K562 (cell line): ENCODE measurements around the gene COL23A1.

Experiments used
- JUND ChIP-seq, 2 experiments: IDR thresholded peaks; 2 replicates in 1 of 2; 3 replicates in 1 of 2; pipeline ENCODE4 v1.6.1; 2011; ENCODE audit warnings: borderline replicate concordance in 2 of 2, low read depth in 2 of 2, low read length in 2 of 2, improper control_type of control experiment in 1 of 2, missing biosample characterization in 1 of 2, missing genetic modification characterization in 1 of 2, missing genetic modification reagents in 1 of 2
- PHF8 ChIP-seq: fragments of 200-600 bp; sonication (generic); IDR thresholded peaks from 2 replicates; pipeline ENCODE4 v1.6.1; 2012; ENCODE audit warnings: mixed run types, mild to moderate bottlenecking, inconsistent platforms, low read length, moderate library complexity, borderline replicate concordance
- POLR2AphosphoS5 ChIP-seq: IDR thresholded peaks from 2 replicates; pipeline ENCODE4 v1.6.1; 2011; ENCODE audit warnings: mild to moderate bottlenecking, low read depth, low read length, moderate library complexity; ENCODE audit not compliant: control insufficient read depth, insufficient read depth
- SPI1 ChIP-seq: IDR thresholded peaks from 2 replicates; pipeline ENCODE4 v1.6.1; 2011; ENCODE audit warnings: low read depth, low read length, control low read depth, borderline replicate concordance
- ZNF274 ChIP-seq: IDR thresholded peaks from 2 replicates; pipeline ENCODE4 v1.6.1; 2011; ENCODE audit warnings: low read depth, mild to moderate bottlenecking, low read length, moderate library complexity, borderline replicate concordance
- ZNF354B ChIP-seq: fragments of 250-450 bp; sonication (Bioruptor Pico); IDR thresholded peaks from 2 replicates; pipeline ENCODE4 v1.4.0; 2020
- TF ChIP-seq, protein P1 (sequence below), 3 experiments: IDR thresholded peaks in 2 of 3; conservative IDR thresholded peaks in 1 of 3; 2 replicates each; pipeline ENCODE4 v1.5.1; 2011 to 2012; ENCODE audit warnings: low read length in 3 of 3, mild to moderate bottlenecking in 3 of 3, control low read depth in 2 of 3, improper control_type of control experiment in 1 of 3, inconsistent platforms in 1 of 3, low read depth in 1 of 3, mixed read lengths in 1 of 3, moderate library complexity in 1 of 3; ENCODE audit not compliant: insufficient read depth in 2 of 3
- TF ChIP-seq, protein P2 (sequence below): fragments of 450-650 bp; formaldehyde crosslinking; IDR thresholded peaks from 2 replicates; pipeline ENCODE4 v1.4.0; 2022; ENCODE audit warnings: missing genetic modification characterization
- TF ChIP-seq, protein P3 (sequence below): sonication (generic); formaldehyde crosslinking; IDR thresholded peaks from 2 replicates; pipeline ENCODE4 v1.8.1; 2023; ENCODE audit warnings: mild to moderate bottlenecking, missing genetic modification reagents

DNA sequence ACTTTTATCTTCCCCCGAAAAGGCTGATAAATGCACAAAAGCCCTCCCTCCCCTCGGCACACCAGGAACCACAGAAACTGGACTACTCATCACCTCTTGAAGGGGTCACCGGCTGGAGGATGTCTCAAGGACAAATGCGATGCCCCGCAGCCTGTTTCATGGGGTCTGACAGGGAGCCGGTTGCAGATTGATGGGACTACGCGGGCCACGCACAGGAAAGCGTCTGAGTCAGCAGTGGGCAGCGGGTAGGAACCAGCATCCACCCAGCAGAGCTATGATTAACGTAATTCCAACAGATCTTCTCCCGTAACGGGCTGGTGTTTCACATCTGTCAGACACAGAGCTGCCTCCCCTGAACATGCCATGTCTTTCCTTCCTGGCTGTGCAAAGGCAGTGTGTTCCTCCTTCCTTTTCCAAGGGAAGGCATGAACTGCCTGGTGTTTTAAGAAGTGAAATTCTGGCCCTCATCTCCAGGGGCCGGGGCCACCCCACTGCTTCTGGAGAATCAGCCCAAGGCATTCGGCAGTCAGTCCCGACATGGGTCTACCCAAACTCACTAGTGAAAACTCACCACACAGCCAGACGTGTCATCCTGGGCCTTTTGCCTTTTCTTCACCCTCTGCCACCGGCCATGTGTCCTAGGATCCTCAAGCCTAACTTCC lies 213.1 kb downstream of the COL23A1 start:
- no peak for TF ChIP-seq ZNF274
- TF ChIP-seq, protein P1, sequence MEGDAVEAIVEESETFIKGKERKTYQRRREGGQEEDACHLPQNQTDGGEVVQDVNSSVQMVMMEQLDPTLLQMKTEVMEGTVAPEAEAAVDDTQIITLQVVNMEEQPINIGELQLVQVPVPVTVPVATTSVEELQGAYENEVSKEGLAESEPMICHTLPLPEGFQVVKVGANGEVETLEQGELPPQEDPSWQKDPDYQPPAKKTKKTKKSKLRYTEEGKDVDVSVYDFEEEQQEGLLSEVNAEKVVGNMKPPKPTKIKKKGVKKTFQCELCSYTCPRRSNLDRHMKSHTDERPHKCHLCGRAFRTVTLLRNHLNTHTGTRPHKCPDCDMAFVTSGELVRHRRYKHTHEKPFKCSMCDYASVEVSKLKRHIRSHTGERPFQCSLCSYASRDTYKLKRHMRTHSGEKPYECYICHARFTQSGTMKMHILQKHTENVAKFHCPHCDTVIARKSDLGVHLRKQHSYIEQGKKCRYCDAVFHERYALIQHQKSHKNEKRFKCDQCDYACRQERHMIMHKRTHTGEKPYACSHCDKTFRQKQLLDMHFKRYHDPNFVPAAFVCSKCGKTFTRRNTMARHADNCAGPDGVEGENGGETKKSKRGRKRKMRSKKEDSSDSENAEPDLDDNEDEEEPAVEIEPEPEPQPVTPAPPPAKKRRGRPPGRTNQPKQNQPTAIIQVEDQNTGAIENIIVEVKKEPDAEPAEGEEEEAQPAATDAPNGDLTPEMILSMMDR (IDR thresholded peaks at IDR 0.05 in 2 of 3, conservative IDR thresholded peaks at IDR 0.05 in 1 of 3; ENCODE audit: insufficient read depth in 2 of 3, low read depth in 1 of 3, low read length in 3 of 3), result no peak
- no peak for TF ChIP-seq SPI1
- no peak for TF ChIP-seq JUND (IDR thresholded peaks at IDR 0.05; ENCODE audit: borderline replicate concordance, low read depth, low read length)
- no peak for TF ChIP-seq JUND (tag; IDR thresholded peaks at IDR 0.05; ENCODE audit: borderline replicate concordance, low read depth, low read length)
- TF ChIP-seq PHF8, result no peak
- no peak for TF ChIP-seq ZNF354B (CRISPR knock-in tag)
- TF ChIP-seq POLR2AphosphoS5, result no peak
- TF ChIP-seq, protein P2, sequence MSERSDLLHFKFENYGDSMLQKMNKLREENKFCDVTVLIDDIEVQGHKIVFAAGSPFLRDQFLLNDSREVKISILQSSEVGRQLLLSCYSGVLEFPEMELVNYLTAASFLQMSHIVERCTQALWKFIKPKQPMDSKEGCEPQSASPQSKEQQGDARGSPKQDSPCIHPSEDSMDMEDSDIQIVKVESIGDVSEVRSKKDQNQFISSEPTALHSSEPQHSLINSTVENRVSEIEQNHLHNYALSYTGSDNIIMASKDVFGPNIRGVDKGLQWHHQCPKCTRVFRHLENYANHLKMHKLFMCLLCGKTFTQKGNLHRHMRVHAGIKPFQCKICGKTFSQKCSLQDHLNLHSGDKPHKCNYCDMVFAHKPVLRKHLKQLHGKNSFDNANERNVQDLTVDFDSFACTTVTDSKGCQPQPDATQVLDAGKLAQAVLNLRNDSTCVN (CRISPR knock-in tag), result no peak
- TF ChIP-seq, protein P3, sequence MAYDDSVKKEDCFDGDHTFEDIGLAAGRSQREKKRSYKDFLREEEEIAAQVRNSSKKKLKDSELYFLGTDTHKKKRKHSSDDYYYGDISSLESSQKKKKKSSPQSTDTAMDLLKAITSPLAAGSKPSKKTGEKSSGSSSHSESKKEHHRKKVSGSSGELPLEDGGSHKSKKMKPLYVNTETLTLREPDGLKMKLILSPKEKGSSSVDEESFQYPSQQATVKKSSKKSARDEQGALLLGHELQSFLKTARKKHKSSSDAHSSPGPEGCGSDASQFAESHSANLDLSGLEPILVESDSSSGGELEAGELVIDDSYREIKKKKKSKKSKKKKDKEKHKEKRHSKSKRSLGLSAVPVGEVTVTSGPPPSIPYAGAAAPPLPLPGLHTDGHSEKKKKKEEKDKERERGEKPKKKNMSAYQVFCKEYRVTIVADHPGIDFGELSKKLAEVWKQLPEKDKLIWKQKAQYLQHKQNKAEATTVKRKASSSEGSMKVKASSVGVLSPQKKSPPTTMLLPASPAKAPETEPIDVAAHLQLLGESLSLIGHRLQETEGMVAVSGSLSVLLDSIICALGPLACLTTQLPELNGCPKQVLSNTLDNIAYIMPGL (CRISPR knock-in tag), result no peak
